ENCODE results near the gene ZNF177.
"Not testable (repeated sequence)": the region's sequence is repeated elsewhere in the genome, so short reads cannot be mapped to it uniquely, and the experiment has no call there.

ZNF177 gene

DNA sequence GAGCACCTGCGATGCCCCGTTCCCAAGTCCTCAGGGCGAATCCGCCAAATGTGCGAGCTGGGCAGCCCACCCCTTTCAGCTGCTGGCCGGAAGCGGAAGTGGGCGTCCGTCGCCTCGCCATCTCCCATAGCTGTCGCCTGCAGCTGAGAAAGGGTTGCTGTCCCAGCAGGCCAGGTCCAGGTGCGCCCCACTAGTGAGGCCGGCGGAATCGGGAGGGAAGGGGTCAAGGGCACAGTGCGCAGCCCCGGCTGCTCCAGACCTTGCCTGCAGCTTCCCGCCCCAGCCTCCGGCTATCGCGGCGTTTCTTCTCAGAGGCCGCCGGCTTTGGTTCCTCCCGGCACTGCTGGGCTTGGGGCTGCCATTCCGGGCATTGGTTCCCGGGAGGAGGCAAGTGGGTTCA lies at the start of gene ZNF177:
ZNF177 (plus strand) TSS at position 109 of the 400 bp plus-strand sequence. CDS start 15,299 bp downstream, outside the sequence.
- H3K27me3 Mint-ChIP-seq, result no peaks in the 10 kb centered on the region
- DNase-seq, result no peak
- H3K4me1 Mint-ChIP-seq, result peaks cover 2% of the 10 kb centered on the region
- H3K9me3 Mint-ChIP-seq, result peaks cover 56% of the 10 kb centered on the region
- H3K36me3 Mint-ChIP-seq (ENCODE audit: low read depth), result peaks cover 51% of the 10 kb centered on the region
- H3K4me3 Mint-ChIP-seq, result no peak within 1 kb of the TSS
- H3K27ac Mint-ChIP-seq, result no peak within 1 kb of the TSS
- ATAC-seq, result no peak

DNA sequence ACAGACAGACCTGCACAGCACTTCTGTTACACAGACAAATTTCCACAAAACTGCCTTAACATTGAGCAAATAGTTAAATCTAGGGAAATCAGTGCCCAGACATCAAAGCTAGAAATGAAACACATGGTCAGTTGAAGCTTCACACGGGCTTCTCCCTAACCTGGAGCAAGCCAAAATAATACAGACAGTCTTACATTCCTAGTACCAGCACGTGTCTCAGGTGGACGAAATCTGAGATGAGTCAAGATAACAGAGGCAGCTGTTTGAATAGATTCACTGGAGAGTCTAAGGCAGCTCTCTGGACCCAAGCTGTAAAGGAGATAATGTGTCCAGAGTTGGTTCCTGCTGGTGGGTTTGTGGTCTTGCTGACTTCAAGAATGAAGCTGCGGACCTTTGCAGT lies 49.1 kb upstream of the ZNF177 start:
- Mint-ChIP-seq H3K4me1 (peaks cover 14% of the 10 kb centered on the region), H3K27ac (no peak overlapping the region), H3K36me3 (ENCODE audit: low read depth) (no peaks in the 10 kb centered on the region), H3K9me3 (peaks cover 35% of the 10 kb centered on the region), H3K27me3 (peaks cover 2% of the 10 kb centered on the region), H3K4me3 (no peak overlapping the region)
- no peak for DNase-seq
- ATAC-seq, result no peak

DNA sequence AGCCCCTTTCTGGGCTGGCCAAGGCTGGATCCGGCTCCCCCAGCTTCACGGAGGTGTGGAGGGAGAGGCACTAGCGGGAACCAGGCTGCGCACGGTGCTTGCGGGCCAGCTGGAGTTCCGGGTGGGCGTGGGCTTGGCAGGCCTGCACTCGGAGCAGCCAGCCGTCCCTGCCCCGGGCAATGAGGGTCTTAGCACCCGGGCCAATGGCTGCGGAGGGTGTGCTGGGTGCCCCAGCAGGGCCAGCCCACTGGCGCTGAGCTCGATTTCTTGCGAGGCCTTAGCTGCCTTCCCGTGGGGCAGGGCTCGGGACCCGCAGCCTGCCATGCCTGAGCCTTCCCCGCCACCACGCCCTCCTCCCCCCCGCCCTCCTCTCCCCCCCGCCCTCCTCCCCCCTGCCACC lies 41.5 kb upstream of the ZNF177 start:
- no peak for DNase-seq
- H3K9me3 Mint-ChIP-seq, result peaks cover 32% of the 10 kb centered on the region
- peaks cover 23% of the 10 kb centered on the region for H3K36me3 Mint-ChIP-seq (ENCODE audit: low read depth)
- ATAC-seq, result no peak
- no peaks in the 10 kb centered on the region for H3K27me3 Mint-ChIP-seq
- peaks cover 26% of the 10 kb centered on the region for H3K4me1 Mint-ChIP-seq
- H3K4me3 Mint-ChIP-seq, result no peak overlapping the region
- H3K27ac Mint-ChIP-seq, result no peak overlapping the region

DNA sequence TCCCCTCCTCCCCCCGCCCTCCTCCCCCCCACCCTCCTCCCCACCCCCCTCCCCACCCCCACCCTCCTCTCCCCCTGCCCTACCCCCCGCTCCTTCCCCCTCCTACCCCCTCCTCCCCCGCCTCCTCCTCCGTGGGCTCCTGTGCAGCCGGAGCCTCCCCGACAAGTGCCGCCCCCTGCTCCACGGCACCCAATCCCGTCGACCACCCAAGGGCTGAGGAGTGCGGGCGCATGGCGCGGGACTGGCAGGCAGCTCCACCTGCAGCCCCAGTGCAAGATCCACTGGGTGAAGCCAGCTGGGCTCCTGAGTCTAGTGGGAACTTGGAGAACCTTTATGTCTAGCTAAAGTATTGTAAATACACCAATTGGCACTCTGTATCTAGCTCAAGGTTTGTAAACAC lies 41.1 kb upstream of the ZNF177 start:
- H3K27me3 Mint-ChIP-seq, ATAC-seq, H3K4me3 Mint-ChIP-seq, H3K27ac Mint-ChIP-seq, DNase-seq: not testable (repeated sequence)
- peaks cover 32% of the 10 kb centered on the region for H3K9me3 Mint-ChIP-seq
- H3K4me1 Mint-ChIP-seq, result peaks cover 26% of the 10 kb centered on the region
- peaks cover 24% of the 10 kb centered on the region for H3K36me3 Mint-ChIP-seq (ENCODE audit: low read depth)

DNA sequence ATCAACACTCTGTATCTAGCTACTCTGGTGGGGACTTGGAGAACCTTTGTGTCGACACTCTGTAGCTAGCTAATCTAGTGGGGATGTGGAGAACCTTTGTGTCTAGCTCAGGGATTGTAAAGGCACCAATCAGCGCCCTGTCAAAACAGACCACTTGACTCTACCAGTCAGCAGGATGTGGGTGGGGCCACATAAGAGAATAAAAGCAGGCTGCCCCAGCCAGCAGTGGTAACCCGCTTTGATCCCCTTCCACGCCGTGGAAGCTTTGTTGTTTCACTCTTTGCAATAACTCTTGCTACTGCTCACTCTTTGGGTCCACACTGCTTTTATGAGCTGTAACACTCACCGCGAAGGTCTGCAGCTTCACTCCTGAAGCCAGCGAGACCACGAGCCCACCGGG lies 40.6 kb upstream of the ZNF177 start:
- not testable (repeated sequence) for DNase-seq, ATAC-seq, H3K27me3 Mint-ChIP-seq, H3K27ac Mint-ChIP-seq, H3K4me3 Mint-ChIP-seq
- peaks cover 27% of the 10 kb centered on the region for H3K36me3 Mint-ChIP-seq (ENCODE audit: low read depth)
- peaks cover 26% of the 10 kb centered on the region for H3K4me1 Mint-ChIP-seq
- peaks cover 32% of the 10 kb centered on the region for H3K9me3 Mint-ChIP-seq

DNA sequence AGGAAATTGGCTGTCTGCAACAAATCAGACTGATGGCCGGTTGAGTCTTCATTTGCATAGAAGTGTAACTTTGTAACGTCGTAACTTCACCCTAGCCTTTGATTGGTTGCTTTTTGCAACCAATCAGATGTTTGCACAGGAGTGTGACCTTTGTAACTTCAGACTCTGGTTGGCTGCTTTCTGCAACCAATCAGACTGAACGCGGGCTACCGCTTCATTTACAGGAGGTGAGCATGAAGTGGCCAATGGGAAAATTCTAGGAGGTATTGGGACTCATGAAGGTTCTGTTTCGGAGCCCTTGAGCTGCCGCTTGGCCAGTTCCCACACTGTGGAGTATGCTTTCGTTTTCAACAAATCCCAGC lies 39.3 kb upstream of the ZNF177 start:
- Mint-ChIP-seq H3K36me3 (ENCODE audit: low read depth) (peaks cover 40% of the 10 kb centered on the region), H3K4me1 (peaks cover 29% of the 10 kb centered on the region), H3K4me3 (peak overlapping the region; percentile 88), H3K9me3 (peaks cover 31% of the 10 kb centered on the region), H3K27me3 (no peaks in the 10 kb centered on the region), H3K27ac (peak overlapping the region; percentile 88)
- ATAC-seq (peak; percentile 38), DNase-seq (peak; percentile 50)

DNA sequence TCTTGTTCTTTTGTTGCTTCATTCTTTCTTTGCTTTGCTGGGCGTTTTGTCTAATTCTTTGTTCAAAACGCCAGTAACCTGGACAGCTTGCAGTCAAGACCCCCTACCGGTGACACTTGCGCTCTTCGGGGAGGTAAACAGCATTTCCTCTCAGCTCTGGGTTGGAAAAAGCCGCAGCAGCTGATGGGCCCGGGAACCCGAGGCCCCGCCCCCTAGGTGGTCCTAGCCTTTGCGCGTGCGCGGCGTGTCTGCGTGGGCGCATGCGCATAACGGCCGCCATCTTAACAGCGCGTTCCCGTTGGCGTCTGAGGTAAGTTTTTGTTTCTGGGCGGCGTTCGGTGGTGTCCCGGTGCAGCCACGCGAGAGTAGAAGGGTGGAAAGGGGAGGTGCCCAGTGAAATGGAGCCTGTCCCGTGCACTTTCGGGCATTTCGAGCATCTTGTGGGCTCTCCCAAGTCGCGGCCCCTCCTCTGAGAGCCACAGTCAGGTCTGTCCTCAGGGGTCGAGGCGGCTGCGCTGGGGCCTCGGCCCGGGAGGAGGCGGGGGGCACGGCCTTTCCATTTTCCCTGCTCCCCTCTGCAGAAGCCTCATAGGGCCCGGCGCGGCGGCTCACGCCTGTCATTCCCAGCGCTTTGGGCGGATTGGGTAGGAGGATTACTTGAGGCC lies 38.8 kb upstream of the ZNF177 start, which contains the start of gene ZNF559:
ZNF559 (plus strand) TSS at position 261 of the 665 bp plus-strand sequence. CDS start 14,371 bp downstream, outside the sequence.
- peaks cover 31% of the 10 kb centered on the region for H3K4me1 Mint-ChIP-seq
- H3K27me3 Mint-ChIP-seq, result no peaks in the 10 kb centered on the region
- H3K9me3 Mint-ChIP-seq, result peaks cover 34% of the 10 kb centered on the region
- H3K4me3 Mint-ChIP-seq, result peak within 1 kb of the TSS; percentile 88
- H3K27ac Mint-ChIP-seq, result peak within 1 kb of the TSS; percentile 88
- peak; percentile 97 for ATAC-seq
- H3K36me3 Mint-ChIP-seq (ENCODE audit: low read depth), result peaks cover 44% of the 10 kb centered on the region
- peak; percentile 96 for DNase-seq

DNA sequence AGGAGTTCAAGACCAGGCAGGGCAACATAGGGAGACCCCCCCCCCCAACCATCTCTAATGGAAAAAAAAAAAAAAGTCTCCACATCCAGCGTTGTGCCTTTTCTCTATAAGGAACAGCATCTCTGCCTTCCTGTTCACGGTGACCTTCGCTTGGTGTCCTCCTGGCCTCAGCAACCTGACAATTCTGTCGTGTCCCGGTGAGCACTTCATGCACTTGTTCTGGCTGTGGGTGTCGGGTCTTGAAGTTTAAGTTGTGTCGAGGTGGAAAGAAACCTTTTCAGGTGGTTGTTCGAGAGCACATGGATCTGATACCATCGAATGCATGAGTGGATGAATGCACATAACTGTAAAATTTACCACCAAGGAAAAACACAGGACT lies 38.2 kb upstream of the ZNF177 start:
- peaks cover 49% of the 10 kb centered on the region for H3K36me3 Mint-ChIP-seq (ENCODE audit: low read depth)
- no peaks in the 10 kb centered on the region for H3K27me3 Mint-ChIP-seq
- peak overlapping the region; percentile 88 for H3K27ac Mint-ChIP-seq
- ATAC-seq (no peak), DNase-seq (no peak)
- H3K9me3 Mint-ChIP-seq, result peaks cover 39% of the 10 kb centered on the region
- peaks cover 31% of the 10 kb centered on the region for H3K4me1 Mint-ChIP-seq
- peak overlapping the region; percentile 88 for H3K4me3 Mint-ChIP-seq

DNA sequence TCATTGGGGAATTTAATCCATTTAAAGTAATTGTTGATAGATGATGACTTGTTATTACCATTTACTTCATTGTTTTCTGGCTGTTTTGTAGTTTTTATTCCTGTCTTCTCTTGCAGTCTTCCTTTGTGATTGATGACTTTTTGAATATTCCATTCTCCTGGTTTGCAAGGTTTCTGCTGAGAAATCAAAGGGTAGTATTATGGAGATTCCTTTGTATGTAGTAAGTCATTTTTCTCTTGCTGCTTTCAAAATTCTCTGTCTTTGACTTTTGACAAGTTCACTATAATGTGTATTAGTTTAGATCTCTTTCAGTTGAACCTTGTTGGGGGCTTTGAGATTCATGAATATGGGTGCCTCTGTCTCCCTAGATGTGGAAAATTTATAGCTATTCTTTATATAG lies 32.8 kb upstream of the ZNF177 start:
- Mint-ChIP-seq H3K4me1 (peaks cover 10% of the 10 kb centered on the region), H3K27ac (no peak overlapping the region), H3K36me3 (ENCODE audit: low read depth) (peaks cover 83% of the 10 kb centered on the region), H3K9me3 (peaks cover 62% of the 10 kb centered on the region), H3K27me3 (no peaks in the 10 kb centered on the region), H3K4me3 (no peak overlapping the region)
- DNase-seq, result no peak
- no peak for ATAC-seq

DNA sequence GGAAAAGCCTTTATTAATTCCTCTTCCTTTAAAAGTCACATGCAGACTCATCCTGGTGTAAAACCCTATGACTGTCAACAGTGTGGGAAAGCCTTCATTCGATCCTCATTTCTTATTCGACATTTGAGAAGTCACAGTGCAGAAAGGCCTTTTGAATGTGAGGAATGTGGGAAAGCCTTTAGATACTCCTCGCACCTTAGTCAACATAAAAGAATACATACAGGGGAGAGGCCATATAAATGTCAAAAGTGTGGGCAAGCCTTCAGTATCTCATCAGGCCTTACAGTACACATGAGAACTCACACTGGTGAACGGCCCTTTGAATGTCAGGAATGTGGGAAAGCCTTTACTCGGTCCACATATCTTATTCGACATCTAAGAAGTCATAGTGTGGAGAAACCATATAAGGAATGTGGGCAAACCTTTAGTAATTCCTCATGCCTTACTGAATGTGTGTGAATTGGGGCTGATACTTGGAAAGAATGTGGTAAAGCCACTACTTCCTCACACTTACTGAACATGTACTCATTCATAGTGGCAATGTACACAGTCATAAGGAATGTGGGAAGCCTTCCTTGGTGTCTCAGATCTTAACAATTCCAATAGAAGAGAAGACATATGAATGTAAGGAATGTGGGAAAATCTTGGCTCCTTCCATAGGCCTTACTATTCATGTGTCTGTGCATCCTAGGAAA lies 20.1 kb upstream of the ZNF177 start:
- Mint-ChIP-seq H3K27ac (no peak overlapping the region), H3K9me3 (peaks cover 72% of the 10 kb centered on the region), H3K4me3 (no peak overlapping the region), H3K4me1 (no peaks in the 10 kb centered on the region), H3K27me3 (no peaks in the 10 kb centered on the region), H3K36me3 (ENCODE audit: low read depth) (peaks cover 84% of the 10 kb centered on the region)
- no peak for ATAC-seq
- DNase-seq, result no peak

DNA sequence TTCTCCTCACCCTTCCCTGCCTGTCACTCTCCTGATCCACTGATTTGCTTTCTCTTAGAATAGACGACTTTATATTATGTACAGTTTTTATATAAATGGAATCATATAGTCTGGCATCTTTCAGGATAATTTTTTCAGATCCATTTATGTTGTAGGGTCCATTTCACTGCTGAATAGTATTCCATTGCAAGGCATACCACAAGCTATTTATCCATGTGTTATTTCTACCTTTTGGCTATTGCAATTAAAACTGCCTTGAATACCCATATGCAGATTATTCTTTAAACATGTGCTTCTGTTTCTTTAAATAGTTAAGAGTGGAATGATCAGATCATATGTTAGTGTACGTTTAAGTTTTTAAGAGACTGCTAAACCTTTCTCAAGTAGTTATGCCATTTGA lies 17.8 kb upstream of the ZNF177 start:
- H3K4me1 Mint-ChIP-seq, result no peaks in the 10 kb centered on the region
- DNase-seq (no peak), ATAC-seq (no peak)
- H3K36me3 Mint-ChIP-seq (ENCODE audit: low read depth), result peaks cover 84% of the 10 kb centered on the region
- H3K9me3 Mint-ChIP-seq, result peaks cover 73% of the 10 kb centered on the region
- no peak overlapping the region for H3K27ac Mint-ChIP-seq
- no peak overlapping the region for H3K4me3 Mint-ChIP-seq
- H3K27me3 Mint-ChIP-seq, result no peaks in the 10 kb centered on the region

DNA sequence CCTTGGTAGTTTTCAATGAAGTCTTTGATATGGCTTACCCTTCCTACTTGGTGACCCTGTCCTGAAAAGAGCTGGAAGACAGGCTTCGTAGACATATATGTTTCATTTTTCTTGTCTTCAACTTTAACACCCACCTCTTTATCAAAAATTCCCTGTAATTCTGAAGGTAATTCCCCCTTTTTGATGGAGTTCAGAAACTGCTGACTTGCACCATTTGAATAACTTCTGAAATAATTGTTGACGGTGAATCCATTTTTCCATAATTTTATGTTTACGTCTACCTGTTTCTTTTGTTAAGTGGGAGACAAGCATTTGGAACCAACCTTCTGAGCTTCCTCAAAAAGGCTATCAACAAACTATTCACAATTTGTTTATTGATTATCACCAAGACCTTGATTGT lies 14.6 kb upstream of the ZNF177 start:
- Mint-ChIP-seq H3K9me3 (peaks cover 63% of the 10 kb centered on the region), H3K4me1 (no peaks in the 10 kb centered on the region), H3K4me3 (no peak overlapping the region), H3K27ac (no peak overlapping the region), H3K27me3 (no peaks in the 10 kb centered on the region), H3K36me3 (ENCODE audit: low read depth) (peaks cover 78% of the 10 kb centered on the region)
- ATAC-seq (no peak), DNase-seq (no peak)

DNA sequence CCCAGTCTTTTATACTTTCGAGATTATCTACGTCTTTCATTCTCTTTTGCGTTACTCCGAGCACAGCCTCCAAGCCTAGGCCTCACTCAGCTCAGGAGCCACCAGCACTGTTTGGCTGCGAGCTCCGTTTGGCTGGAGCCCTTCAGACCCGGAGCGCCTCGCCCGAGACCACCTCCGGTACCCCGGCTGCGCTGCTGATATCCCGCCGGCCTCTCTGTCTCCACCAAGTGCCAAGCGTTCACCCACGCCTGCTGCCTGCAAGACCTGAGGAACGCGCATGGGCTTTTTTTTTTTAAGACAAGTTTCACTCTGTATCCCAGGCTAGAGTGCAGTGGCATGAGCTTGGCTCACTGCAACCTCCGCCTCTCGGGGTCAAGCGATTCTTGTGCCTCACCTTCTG lies 14.1 kb upstream of the ZNF177 start:
- Mint-ChIP-seq H3K4me1 (no peaks in the 10 kb centered on the region), H3K36me3 (ENCODE audit: low read depth) (peaks cover 74% of the 10 kb centered on the region), H3K4me3 (no peak overlapping the region), H3K27me3 (no peaks in the 10 kb centered on the region), H3K9me3 (peaks cover 60% of the 10 kb centered on the region), H3K27ac (no peak overlapping the region)
- DNase-seq, result no peak
- ATAC-seq, result no peak

DNA sequence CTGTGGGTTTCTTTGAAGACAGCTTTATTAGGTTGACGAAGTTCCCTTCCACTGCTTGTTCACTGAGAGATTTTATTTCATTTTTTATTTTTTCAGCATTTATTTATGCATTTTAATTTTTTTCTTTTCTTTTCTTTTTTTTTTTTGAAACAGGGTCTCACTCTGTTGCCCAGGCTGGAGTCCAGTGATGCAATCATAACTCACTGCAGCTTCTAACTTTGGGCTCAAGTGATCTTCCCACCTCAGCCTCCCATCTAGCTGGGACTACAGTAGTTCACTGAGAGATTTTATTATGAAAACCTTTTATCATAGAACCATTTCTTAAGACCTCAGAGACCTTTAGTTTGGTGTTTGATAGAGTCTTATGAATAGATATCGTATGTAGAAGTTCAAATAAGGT lies 10.3 kb upstream of the ZNF177 start:
- DNase-seq (no peak), ATAC-seq (no peak)
- no peak overlapping the region for H3K4me3 Mint-ChIP-seq
- no peaks in the 10 kb centered on the region for H3K27me3 Mint-ChIP-seq
- H3K27ac Mint-ChIP-seq, result no peak overlapping the region
- no peaks in the 10 kb centered on the region for H3K4me1 Mint-ChIP-seq
- peaks cover 53% of the 10 kb centered on the region for H3K9me3 Mint-ChIP-seq
- peaks cover 64% of the 10 kb centered on the region for H3K36me3 Mint-ChIP-seq (ENCODE audit: low read depth)

DNA sequence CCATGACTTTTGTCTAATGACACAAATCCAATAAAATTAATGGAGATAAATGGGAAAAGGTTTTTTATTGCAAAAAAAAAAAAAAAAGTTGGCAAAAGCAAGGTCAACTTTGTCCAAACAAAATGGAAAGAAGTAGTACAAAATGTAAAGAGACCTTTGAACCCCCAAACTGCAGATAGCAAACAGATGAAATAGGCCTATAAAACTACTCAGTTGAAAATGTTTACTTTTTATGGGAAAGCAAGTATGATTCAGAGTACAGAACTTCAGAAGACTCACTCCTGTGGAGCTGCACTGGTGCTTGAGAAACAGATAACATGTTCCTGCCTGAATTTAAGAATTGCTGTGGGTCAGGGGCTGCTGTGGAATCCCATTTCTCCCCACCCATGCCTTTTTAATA lies 9.8 kb upstream of the ZNF177 start:
- H3K36me3 Mint-ChIP-seq (ENCODE audit: low read depth), result peaks cover 66% of the 10 kb centered on the region
- H3K9me3 Mint-ChIP-seq, result peaks cover 55% of the 10 kb centered on the region
- H3K27ac Mint-ChIP-seq, result no peak overlapping the region
- no peaks in the 10 kb centered on the region for H3K4me1 Mint-ChIP-seq
- no peak overlapping the region for H3K4me3 Mint-ChIP-seq
- ATAC-seq (no peak), DNase-seq (no peak)
- H3K27me3 Mint-ChIP-seq, result no peaks in the 10 kb centered on the region

All from activated naive CD8-positive, alpha-beta T cell treated with anti-CD3 and anti-CD28 coated beads, Interleukin-2, amount 50 U/mL, for 24 hours (primary cell).